Ishikawa (cell line): ENCODE results near the gene DNAJB4.

Source experiments
- MAX ChIP-seq: IDR thresholded peaks from 2 replicates; pipeline ENCODE4 v1.6.1; 2012
- RAD21 ChIP-seq: IDR thresholded peaks from 2 replicates; pipeline ENCODE4 v1.6.1; 2012; ENCODE audit warnings: low read depth
- TCF12 ChIP-seq: IDR thresholded peaks from 2 replicates; pipeline ENCODE4 v1.6.1; 2012; ENCODE audit warnings: low read depth
- TEAD4 ChIP-seq: IDR thresholded peaks from 2 replicates; pipeline ENCODE4 v1.6.1; 2012

GRCh38 chr1:77975907-77976306 is 28.8 kb upstream of the DNAJB4 start:
- TF ChIP-seq TEAD4, result no peak
- TF ChIP-seq RAD21, result no peak
- TF ChIP-seq TCF12, result no peak
- TF ChIP-seq MAX, result no peak
